ENCODE measurements around the gene KLK6. TPM values are rescaled to one million over a fixed set of nuclear protein-coding genes. Genes with fewer than 3 reads are reported as not detected.

KLK6 gene
- total and polyA plus RNA-seq, 2 of the 13 experiments (the other 11 are each of a cell fraction or from before 2014, with no cell fraction given), result 0.15 to 1.8 TPM

- CTCF ChIA-PET (ENCODE audit: low intra/inter-chr PET ratio, low total read pairs), result no interaction called here
Observed at GRCh38 chr19:50998686-50999085, 29.3 kb upstream of the KLK6 start.

GRCh38 chr19:50998061-50998460 lies 28.7 kb upstream of the KLK6 start:
- Histone ChIP-seq H3K4me1 (ENCODE audit: insufficient read depth, low read length) (no peaks in the 10 kb centered on the region), H3K9me3 (ENCODE audit: low read length) (no peaks in the 10 kb centered on the region), H3K9ac (ENCODE audit: insufficient read depth, low read depth, low read length) (no peak overlapping the region), H3K4me3 (replicated peaks in 1 of 3; ENCODE audit: insufficient read depth in 1 of 3, low read depth in 2 of 3, low read length in 3 of 3) (no peak overlapping the region), H3K27me3 (ENCODE audit: control insufficient read depth in 1 of 2, insufficient read depth in 2 of 2, low read length in 2 of 2) (peaks cover 3 to 11% of the 10 kb centered on the region in 2 experiments; a peak in 3 of 5 replicates), H4K20me1 (ENCODE audit: insufficient read depth, low read length) (no peaks in the 10 kb centered on the region), H3K79me2 (ENCODE audit: insufficient read depth, low read length) (no peaks in the 10 kb centered on the region), H3K4me2 (ENCODE audit: low read depth, low read length) (no peak overlapping the region), H3K36me3 (replicated peaks in 1 of 2; ENCODE audit: control insufficient read depth in 1 of 2, insufficient read depth in 2 of 2, low read length in 2 of 2) (no peaks in the 10 kb centered on the region), H2AFZ (ENCODE audit: low read length) (no peak overlapping the region), H3K27ac (ENCODE audit: extremely low read length, insufficient read depth, low read length) (no peak overlapping the region)
- 5% methylated on average over 5 of the region's 5 CpGs for WGBS (ENCODE audit: low lambda C conversion rate)
- no TSS peak for BruUV-seq (replicated peaks)
- POLR2A ChIA-PET, result no interaction called here
- ATAC-seq, result no peak
- CTCF ChIA-PET (ENCODE audit: low intra/inter-chr PET ratio, low total read pairs), result no interaction called here
- FAIRE-seq, result no peak
- in situ Hi-C loops (cut with HindIII; ENCODE audit: extremely low pct_ligation_motif_present, low pct_unique_long_range_greater_than_20kb) (no loop called here), intact Hi-C loops (cut with micrococcal nuclease; ENCODE audit: unreplicated experiment) (no loop called here)
- no peak for DNase-seq (ENCODE audit: low spot score)
- TF ChIP-seq HIVEP1 (CRISPR knock-in tag; IDR thresholded peaks at IDR 0.05), result no peak
- TF ChIP-seq CREBL2 (CRISPR knock-in tag; IDR thresholded peaks at IDR 0.05; ENCODE audit: borderline replicate concordance), result no peak
- TF ChIP-seq E2F2 (CRISPR knock-in tag; IDR thresholded peaks at IDR 0.05; ENCODE audit: borderline replicate concordance), result no peak
- TF ChIP-seq PHF21A (CRISPR knock-in tag; IDR thresholded peaks at IDR 0.05), result no peak
- TF ChIP-seq TRIM24 (CRISPR knock-in tag; IDR thresholded peaks at IDR 0.05), result no peak
- no peak for TF ChIP-seq THAP8 (CRISPR knock-in tag; IDR thresholded peaks at IDR 0.05; ENCODE audit: borderline replicate concordance)
- TF ChIP-seq SKI (IDR thresholded peaks at IDR 0.05; ENCODE audit: partially characterized antibody), result no peak
- no peak for TF ChIP-seq TEAD2 (CRISPR knock-in tag; IDR thresholded peaks at IDR 0.05)
- TF ChIP-seq RARA (CRISPR knock-in tag; IDR thresholded peaks at IDR 0.05), result no peak
- no peak for TF ChIP-seq MXD4 (CRISPR knock-in tag; IDR thresholded peaks at IDR 0.05)
- TF ChIP-seq ZNF746 (CRISPR knock-in tag; IDR thresholded peaks at IDR 0.05), result no peak
- TF ChIP-seq DMTF1 (CRISPR knock-in tag; IDR thresholded peaks at IDR 0.05), result no peak

More at GRCh38 chr19:50998686-50999085, 29.3 kb upstream of the KLK6 start:
- Histone ChIP-seq H3K4me3 (replicated peaks in 1 of 3; ENCODE audit: insufficient read depth in 1 of 3, low read depth in 2 of 3, low read length in 3 of 3) (no peak overlapping the region), H3K27ac (ENCODE audit: extremely low read length, insufficient read depth, low read length) (no peak overlapping the region), H3K9me3 (ENCODE audit: low read length) (no peaks in the 10 kb centered on the region), H3K27me3 (ENCODE audit: control insufficient read depth in 1 of 2, insufficient read depth in 2 of 2, low read length in 2 of 2) (peaks cover 3 to 11% of the 10 kb centered on the region in 2 experiments; a peak in 4 of 5 replicates), H3K36me3 (replicated peaks in 1 of 2; ENCODE audit: control insufficient read depth in 1 of 2, insufficient read depth in 2 of 2, low read length in 2 of 2) (no peaks in the 10 kb centered on the region), H3K4me2 (ENCODE audit: low read depth, low read length) (no peak overlapping the region), H2AFZ (ENCODE audit: low read length) (no peak overlapping the region), H3K79me2 (ENCODE audit: insufficient read depth, low read length) (no peaks in the 10 kb centered on the region), H4K20me1 (ENCODE audit: insufficient read depth, low read length) (no peaks in the 10 kb centered on the region), H3K4me1 (ENCODE audit: insufficient read depth, low read length) (no peaks in the 10 kb centered on the region), H3K9ac (ENCODE audit: insufficient read depth, low read depth, low read length) (no peak overlapping the region)
- TF ChIP-seq ZNF629 (CRISPR knock-in tag; conservative IDR thresholded peaks at IDR 0.05), result peak; percentile 54; the same call in 1 of the 2 replicates
- TF ChIP-seq TBL1XR1 (IDR thresholded peaks at IDR 0.05; ENCODE audit: borderline replicate concordance, low read length, partially characterized antibody), result no peak
- WGBS (ENCODE audit: low lambda C conversion rate), result 2% methylated on average over 4 of the region's 4 CpGs
- POLR2A ChIA-PET, result no interaction called here
- ATAC-seq, result no peak
- FAIRE-seq, result no peak
- DNase-seq (ENCODE audit: low spot score), result no peak
- in situ Hi-C loops (cut with HindIII; ENCODE audit: extremely low pct_ligation_motif_present, low pct_unique_long_range_greater_than_20kb) (no loop called here), intact Hi-C loops (cut with micrococcal nuclease; ENCODE audit: unreplicated experiment) (no loop called here)
- no TSS peak for BruUV-seq (replicated peaks)

Data from HepG2 (cell line).